Lower lobe of right lung (tissue), 2 donors: Measurements from ENCODE around the gene NKX1-1. TPM values are rescaled to one million over a fixed set of nuclear protein-coding genes. Genes with fewer than 3 reads are reported as not detected.
A peak's percentile ranks its signal among the peaks of the same experiment; 100 is the strongest.

ENCODE experiments used
- ATAC-seq, 2 donors: fragments of 200-7000 bp; cut with Tn5 transposase; one replicate each; pipeline ENCODE4 v1.9.1; 2020 to 2022; ENCODE audit warnings: mild to moderate bottlenecking in 2 of 2, moderate library complexity in 2 of 2
- DNase-seq: peaks from one replicate; pipeline ENCODE4 v3.0.0-alpha.2; 2020
- H3K27ac ChIP-seq: fragments of 200-600 bp; one replicate; pipeline ENCODE4 v1.8.0; 2022
- H3K27me3 ChIP-seq: fragments of 200-600 bp; one replicate; pipeline ENCODE4 v1.8.0; 2022; ENCODE audit warnings: low read depth
- H3K36me3 ChIP-seq: fragments of 200-600 bp; one replicate; pipeline ENCODE4 v1.8.0; 2022; ENCODE audit warnings: mild to moderate bottlenecking
- H3K4me1 ChIP-seq: fragments of 200-600 bp; one replicate; pipeline ENCODE4 v1.8.0; 2022
- H3K4me3 ChIP-seq: fragments of 200-600 bp; one replicate; pipeline ENCODE4 v1.8.0; 2022; ENCODE audit warnings: mild to moderate bottlenecking
- H3K9me3 ChIP-seq: fragments of 200-600 bp; one replicate; pipeline ENCODE4 v1.8.0; 2022
- intact Hi-C: fragments of 100-400 bp; cut with DNase I; formaldehyde crosslinking; loops from one replicate; pipeline ENCODE4 v1.11.0; 2022
- total RNA-seq: library from RNA; stranded (reverse); fragmentation: NEBNext Ultra II Directional; extraction: Animal tissue kit (Norgen Biotek cat#: 25700); gene quantifications from one replicate; pipeline ENCODE4 v1.2.1, GENCODE V29; 2021
- TF ChIP-seq, protein P1 (sequence below): fragments of 200-600 bp; IDR thresholded peaks from one replicate; pipeline ENCODE4 v1.8.0; 2022; ENCODE audit warnings: antibody characterized with exemption, mild to moderate bottlenecking
- donor health status: DM: no; HTN: yes; CAD: no; lungs with severe emphysema.

The NKX1-1 gene
- total RNA-seq, 1 donor from 2014 or later = not detected

DNA sequence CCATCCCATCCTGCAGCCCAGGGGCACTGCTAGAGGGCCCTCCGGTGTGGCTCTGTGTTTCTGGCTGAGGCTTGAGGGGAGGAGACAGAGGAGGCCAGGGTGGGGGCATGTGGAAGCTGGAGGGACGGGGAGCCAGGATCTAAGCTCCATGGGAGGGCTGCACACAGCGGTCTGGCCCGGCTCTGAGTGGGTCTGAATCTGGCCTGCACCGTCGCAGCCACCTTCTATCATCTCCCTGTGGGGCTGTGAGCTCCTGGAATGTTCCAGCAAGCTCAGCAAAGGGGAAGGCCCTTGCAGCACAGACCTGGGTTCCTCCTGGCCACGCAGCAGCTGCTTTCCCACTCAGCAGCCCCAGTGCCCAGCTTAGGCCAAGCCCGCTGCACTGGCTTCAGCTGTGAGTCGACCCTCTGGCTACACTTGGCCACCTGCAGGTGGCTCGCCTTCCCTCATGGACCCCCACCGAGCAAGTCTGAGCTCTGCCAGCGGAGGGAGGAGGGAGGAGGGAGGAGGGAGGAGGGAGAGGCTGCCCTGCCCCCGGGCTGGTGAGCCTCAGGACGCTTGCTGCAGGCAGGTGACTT, 5.3 kb downstream of the NKX1-1 start:
- TF ChIP-seq, protein P1, sequence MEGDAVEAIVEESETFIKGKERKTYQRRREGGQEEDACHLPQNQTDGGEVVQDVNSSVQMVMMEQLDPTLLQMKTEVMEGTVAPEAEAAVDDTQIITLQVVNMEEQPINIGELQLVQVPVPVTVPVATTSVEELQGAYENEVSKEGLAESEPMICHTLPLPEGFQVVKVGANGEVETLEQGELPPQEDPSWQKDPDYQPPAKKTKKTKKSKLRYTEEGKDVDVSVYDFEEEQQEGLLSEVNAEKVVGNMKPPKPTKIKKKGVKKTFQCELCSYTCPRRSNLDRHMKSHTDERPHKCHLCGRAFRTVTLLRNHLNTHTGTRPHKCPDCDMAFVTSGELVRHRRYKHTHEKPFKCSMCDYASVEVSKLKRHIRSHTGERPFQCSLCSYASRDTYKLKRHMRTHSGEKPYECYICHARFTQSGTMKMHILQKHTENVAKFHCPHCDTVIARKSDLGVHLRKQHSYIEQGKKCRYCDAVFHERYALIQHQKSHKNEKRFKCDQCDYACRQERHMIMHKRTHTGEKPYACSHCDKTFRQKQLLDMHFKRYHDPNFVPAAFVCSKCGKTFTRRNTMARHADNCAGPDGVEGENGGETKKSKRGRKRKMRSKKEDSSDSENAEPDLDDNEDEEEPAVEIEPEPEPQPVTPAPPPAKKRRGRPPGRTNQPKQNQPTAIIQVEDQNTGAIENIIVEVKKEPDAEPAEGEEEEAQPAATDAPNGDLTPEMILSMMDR = no peak
- Histone ChIP-seq H3K4me1 (no peaks in the 10 kb centered on the region), H3K27me3 (peaks cover 61% of the 10 kb centered on the region), H3K4me3 (no peak overlapping the region), H3K27ac (no peak overlapping the region), H3K9me3 (no peaks in the 10 kb centered on the region), H3K36me3 (no peaks in the 10 kb centered on the region)
- no peak for ATAC-seq
- intact Hi-C loops = no loop called here
- DNase-seq = peak; percentile 18

DNA sequence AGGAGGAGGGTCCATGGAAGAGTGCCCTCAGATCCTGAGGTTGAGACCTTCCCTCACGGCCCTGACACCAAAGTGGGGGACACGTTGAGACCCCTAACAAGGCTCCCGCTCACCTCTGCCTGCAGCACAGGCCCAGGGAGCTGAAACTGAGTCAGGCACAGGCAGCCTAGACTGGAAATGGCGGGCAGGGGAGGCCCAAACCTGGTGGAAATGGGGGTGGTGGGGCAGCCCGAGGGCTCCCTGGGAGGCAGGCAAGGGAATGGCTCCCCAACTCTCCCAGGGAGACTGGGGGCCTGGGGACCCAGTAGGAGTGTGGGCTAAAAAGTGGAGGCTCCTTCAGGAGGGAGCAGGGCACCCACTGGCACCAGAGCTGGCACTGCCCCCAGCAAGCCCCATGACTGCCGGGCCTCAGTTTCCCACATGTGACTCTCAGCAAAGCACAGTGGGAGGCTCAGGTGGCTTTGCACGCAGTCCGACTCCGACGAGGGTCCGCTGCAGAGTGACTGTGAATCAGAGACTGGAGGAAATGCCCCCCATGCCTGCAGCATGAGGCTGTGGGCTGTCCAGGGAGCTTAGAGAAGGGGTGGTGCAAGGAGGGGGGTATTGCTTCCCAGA, 5.9 kb downstream of the NKX1-1 start:
- no peak overlapping the region for H3K4me3 ChIP-seq
- intact Hi-C loops = no loop called here
- peaks cover 54% of the 10 kb centered on the region for H3K27me3 ChIP-seq
- DNase-seq (peak; percentile 14), ATAC-seq (no peak)
- H3K9me3 ChIP-seq = no peaks in the 10 kb centered on the region
- no peak overlapping the region for H3K27ac ChIP-seq
- no peaks in the 10 kb centered on the region for H3K36me3 ChIP-seq
- TF ChIP-seq, protein P1 = no peak
- H3K4me1 ChIP-seq = no peaks in the 10 kb centered on the region

DNA sequence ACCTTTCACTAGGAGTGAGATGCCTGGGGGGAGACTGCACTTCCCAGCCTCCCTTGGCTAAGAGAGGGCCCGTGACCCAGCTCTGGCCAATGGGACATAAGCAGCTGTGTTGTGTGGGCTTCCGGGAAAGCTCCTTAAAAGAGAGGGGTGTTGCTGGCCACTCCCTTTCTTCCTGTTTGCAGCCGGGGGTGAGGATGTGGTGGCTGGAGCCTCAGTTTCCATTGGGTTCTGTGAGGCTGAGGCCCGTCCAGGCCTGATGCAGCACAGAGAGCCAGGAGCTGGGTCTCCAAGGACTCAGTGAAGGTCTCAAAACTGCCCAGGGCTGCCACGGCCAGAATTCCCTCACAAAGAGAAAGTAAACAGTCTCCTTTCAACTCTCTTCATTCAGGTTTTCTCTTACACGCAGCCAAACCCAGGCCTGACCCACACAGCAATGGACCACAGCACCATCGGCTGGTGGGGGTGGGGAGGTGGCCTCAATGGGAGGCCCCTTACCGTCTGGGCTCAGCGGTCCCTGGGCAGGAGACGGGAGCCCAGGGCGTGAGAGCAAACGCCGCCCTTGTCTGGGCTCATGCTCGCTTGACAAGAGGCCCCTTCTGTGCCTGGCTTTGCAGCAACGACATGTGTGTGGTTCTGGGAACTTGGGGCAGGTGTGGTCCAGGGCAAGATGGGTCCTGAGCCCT, 6.6 kb downstream of the NKX1-1 start:
- DNase-seq = peak; percentile 15
- H3K27me3 ChIP-seq = peaks cover 48% of the 10 kb centered on the region
- intact Hi-C loops = no loop called here

DNA sequence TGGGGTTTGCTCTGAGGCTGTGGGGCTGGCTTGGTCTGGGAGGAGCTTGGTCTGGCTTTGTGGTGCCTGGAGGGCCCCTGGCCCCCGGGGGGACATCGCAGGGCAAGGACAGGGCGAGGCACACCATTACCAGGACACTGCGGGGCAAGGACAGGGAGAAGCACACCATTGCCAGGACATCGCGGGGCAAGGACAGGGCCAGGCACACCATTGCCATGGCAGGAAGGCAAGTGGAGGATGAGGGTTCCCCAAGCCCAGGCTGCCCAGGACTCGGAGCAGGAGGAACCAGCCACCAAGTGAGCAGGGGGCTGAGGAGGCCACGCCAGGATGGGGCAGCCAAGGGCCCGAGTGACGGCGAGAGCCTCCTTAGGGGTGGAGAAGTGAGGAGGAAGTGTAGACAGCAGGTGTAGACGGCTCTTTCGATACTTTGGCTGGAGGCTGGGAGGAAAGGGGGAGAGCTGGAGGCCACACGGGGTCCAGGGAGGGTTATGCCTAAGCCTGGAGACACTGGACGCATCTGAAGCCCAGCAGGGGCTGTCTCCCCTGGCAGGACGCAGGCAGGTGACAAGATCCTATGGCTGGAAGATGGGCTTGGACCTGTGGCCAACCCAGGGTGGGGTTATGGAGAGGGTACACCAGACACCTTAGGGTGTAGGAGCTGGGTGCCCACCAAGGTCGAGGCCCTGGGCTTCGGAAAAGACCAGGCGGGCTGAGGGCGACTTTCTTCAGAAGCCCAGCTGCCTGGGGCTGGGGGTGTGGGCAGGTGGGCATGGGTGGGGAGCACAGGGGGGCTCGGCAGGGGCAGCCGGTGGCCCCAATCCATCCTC, 7.3 kb downstream of the NKX1-1 start:
- DNase-seq = peak; percentile 16
- Histone ChIP-seq H3K27ac (no peak overlapping the region), H3K9me3 (no peaks in the 10 kb centered on the region), H3K4me3 (no peak overlapping the region), H3K27me3 (peaks cover 40% of the 10 kb centered on the region), H3K36me3 (peaks cover 4% of the 10 kb centered on the region), H3K4me1 (no peaks in the 10 kb centered on the region)
- intact Hi-C loops = no loop called here
- ATAC-seq = no peak
- TF ChIP-seq, protein P1 = no peak

More for the DNA sequence above, 6.6 kb downstream of the NKX1-1 start:
- TF ChIP-seq, protein P1 = no peak
- no peaks in the 10 kb centered on the region for H3K9me3 ChIP-seq
- no peaks in the 10 kb centered on the region for H3K4me1 ChIP-seq
- H3K36me3 ChIP-seq = no peaks in the 10 kb centered on the region
- ATAC-seq = no peak
- H3K4me3 ChIP-seq = no peak overlapping the region
- no peak overlapping the region for H3K27ac ChIP-seq

DNA sequence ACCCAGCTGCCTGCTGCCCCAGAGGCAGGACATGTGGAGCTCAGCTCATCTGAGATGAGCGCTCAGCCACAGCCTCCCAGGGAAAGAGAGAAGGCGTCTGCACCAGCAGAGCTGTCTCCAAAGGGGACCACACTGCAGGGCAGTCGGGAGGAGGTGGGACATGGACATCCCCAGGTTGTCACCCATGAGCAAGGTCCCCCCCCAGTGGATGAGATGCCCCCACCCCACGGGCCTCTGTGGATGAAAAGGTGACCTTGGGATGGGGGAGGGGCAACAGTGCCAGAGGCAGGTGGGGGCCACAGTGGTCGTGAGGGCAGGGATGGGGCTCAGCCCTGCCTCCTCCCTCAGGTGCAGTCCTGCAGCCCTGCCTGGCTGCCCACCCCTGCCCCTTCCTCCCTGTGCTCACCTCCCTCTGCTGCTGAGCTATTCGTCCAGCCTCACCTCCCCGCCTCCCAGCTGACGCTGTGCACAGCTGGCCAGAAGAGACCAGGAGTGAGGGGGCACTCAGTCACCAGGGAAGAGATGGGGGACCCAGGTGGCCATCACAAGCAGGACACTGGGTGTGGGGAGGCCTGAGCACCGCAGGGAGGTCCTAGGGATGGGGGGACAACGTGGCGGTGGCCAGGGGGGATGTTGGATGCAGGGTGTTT, 9.3 kb downstream of the NKX1-1 start:
- DNase-seq (peak; percentile 29), ATAC-seq (no peak)
- TF ChIP-seq, protein P1 = no peak
- Histone ChIP-seq H3K4me1 (no peaks in the 10 kb centered on the region), H3K36me3 (peaks cover 15% of the 10 kb centered on the region), H3K27ac (no peak overlapping the region), H3K4me3 (no peak overlapping the region), H3K9me3 (no peaks in the 10 kb centered on the region), H3K27me3 (peaks cover 23% of the 10 kb centered on the region)
- intact Hi-C loops = no loop called here
